ENCODE data around the gene UNC119. TPM values are rescaled to one million over a fixed set of nuclear protein-coding genes. Genes with fewer than 3 reads are reported as not detected.

The UNC119 gene
- total RNA-seq, 2 donors from 2014 or later: 39.1 to 67.7 TPM

DNA sequence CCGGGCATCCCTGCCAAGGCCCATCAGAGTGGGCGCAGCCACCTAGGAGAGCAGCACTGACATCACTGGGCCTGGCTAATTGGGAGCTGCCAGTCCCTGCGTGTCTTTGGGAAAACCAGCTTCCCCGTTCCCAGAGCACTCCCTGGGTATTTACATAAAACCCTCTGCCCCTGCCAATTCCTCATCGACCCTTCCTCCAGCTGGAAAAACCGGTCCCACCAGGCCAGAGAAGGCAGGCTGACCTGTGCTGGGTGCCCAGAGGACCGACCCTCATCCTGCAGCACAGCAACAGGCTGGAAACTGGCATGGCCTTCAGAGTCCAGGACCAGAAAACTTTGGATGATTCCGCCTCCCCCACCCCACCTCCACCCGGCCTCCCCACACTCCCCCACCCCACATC, 54.5 kb downstream of the UNC119 start:
- Mint-ChIP-seq H3K9me3 (no peaks in the 10 kb centered on the region), H3K27ac (no peak overlapping the region), H3K4me3 (no peak overlapping the region), H3K27me3 (peaks cover 1% of the 10 kb centered on the region), H3K4me1 (no peaks in the 10 kb centered on the region), H3K36me3 (ENCODE audit: low read depth) (no peaks in the 10 kb centered on the region)
- no peak for ATAC-seq (replicated peaks)

Other genes with a start within 250 kb of the UNC119 start
- gene TMEM97, start 233.4 kb downstream of the UNC119 start, total RNA-seq: 10 to 100 TPM; 25.0 to 41.0 TPM
- 10 to 100 TPM; 17.5 to 21.3 TPM for gene IFT20, start 217.2 kb downstream of the UNC119 start, total RNA-seq
- 10 to 100 TPM; 24.9 to 30.0 TPM for gene TNFAIP1, start 216.9 kb downstream of the UNC119 start, total RNA-seq
- gene POLDIP2, start 195.1 kb downstream of the UNC119 start, total RNA-seq: 100 to 1,000 TPM in 1 of 2 donors, 10 to 100 TPM in 1; 48.9 to 109 TPM
- not detected for gene SEBOX, start 187.4 kb downstream of the UNC119 start, total RNA-seq
- gene VTN, start 182.3 kb downstream of the UNC119 start, total RNA-seq: under 1 TPM; 0.16 to 0.43 TPM
- 10 to 100 TPM; 30.1 to 33.7 TPM for gene SARM1, start 180.9 kb downstream of the UNC119 start, total RNA-seq
- gene SLC46A1, start 146.4 kb downstream of the UNC119 start, total RNA-seq: 1 to 10 TPM; 2.5 to 4.4 TPM
- gene SLC13A2, start 79.0 kb downstream of the UNC119 start, total RNA-seq: not detected
- not detected for gene FOXN1, start 46.3 kb downstream of the UNC119 start, total RNA-seq
- 10 to 100 TPM; 33.2 to 38.9 TPM for gene PIGS, start 18.9 kb upstream of the UNC119 start, total RNA-seq
- 100 to 1,000 TPM in 1 of 2 donors, 10 to 100 TPM in 1; 55.0 to 335 TPM for gene ALDOC, start 24.3 kb upstream of the UNC119 start, total RNA-seq
- gene SPAG5, start 46.4 kb upstream of the UNC119 start, total RNA-seq: 100 to 1,000 TPM; 140 to 195 TPM
- 10 to 100 TPM; 25.5 to 36.3 TPM for gene RSKR, start 61.6 kb upstream of the UNC119 start, total RNA-seq
- gene BLTP2, start 92.5 kb upstream of the UNC119 start, total RNA-seq: 100 to 1,000 TPM; 134 to 226 TPM
- 10 to 100 TPM; 48.3 to 48.6 TPM for gene SDF2, start 109.3 kb upstream of the UNC119 start, total RNA-seq
- gene SUPT6H, start 109.6 kb upstream of the UNC119 start, total RNA-seq: 10 to 100 TPM; 80.2 to 89.1 TPM
- gene PROCA1, start 159.3 kb upstream of the UNC119 start, total RNA-seq: 10 to 100 TPM in 1 of 2 donors, 1 to 10 TPM in 1; 4.4 to 12.4 TPM
- 10 to 100 TPM in 1 of 2 donors, 1 to 10 TPM in 1; 4.1 to 22.4 TPM for gene RAB34, start 165.2 kb upstream of the UNC119 start, total RNA-seq
- 1,000 to 10,000 TPM; 2,238 to 2,546 TPM for gene RPL23A, start 167.4 kb upstream of the UNC119 start, total RNA-seq
- 10 to 100 TPM in 1 of 2 donors, 1 to 10 TPM in 1; 4.8 to 13.4 TPM for gene TLCD1, start 173.6 kb upstream of the UNC119 start, total RNA-seq
- gene NEK8, start 176.2 kb upstream of the UNC119 start, total RNA-seq: 1 to 10 TPM; 4.9 to 9.2 TPM
- 100 to 1,000 TPM in 1 of 2 donors, 10 to 100 TPM in 1; 78.4 to 181 TPM for gene TRAF4, start 191.4 kb upstream of the UNC119 start, total RNA-seq

Data from activated T-helper 17 cell treated with anti-CD3 and anti-CD28 coated beads, Interleukin-2, amount 50 U/mL, for 72 hours (primary cell).